HepG2 (cell line): Measurements from ENCODE around the gene TRPC4AP. TPM values are rescaled to one million over a fixed set of nuclear protein-coding genes. Genes with fewer than 3 reads are reported as not detected.

ENCODE experiments used
- ATAC-seq: fragments of 200-7000 bp; cut with Tn5 transposase; 3 replicates; pipeline ENCODE4 v1.9.1; 2020; ENCODE audit warnings: mild to moderate bottlenecking, moderate library complexity
- BruUV-seq: library from RNA; stranded (reverse); fragments of 400-500 nt; replicated peaks from 2 replicates; lab custom pipeline; 2021; lab: Mats Ljungman, UMichigan
- CTCF ChIA-PET: fragments of 300-600 bp; formaldehyde crosslinking; extraction: SDS; loops from one replicate; lab custom pipeline; 2021; ENCODE audit warnings: low total read pairs, inconsistent platforms, low intra/inter-chr PET ratio; lab: Yijun Ruan, JAX
- POLR2A ChIA-PET: fragments of 350-600 bp; sonication (Branson Sonifier 250); formaldehyde crosslinking; loops from one replicate; lab custom pipeline; 2020; ENCODE audit warnings: antibody characterized with exemption, inconsistent platforms; lab: Yijun Ruan, JAX
- DNase-seq: peaks from one replicate; pipeline ENCODE4 v3.0.0-alpha.2; 2015; ENCODE audit warnings: low spot score
- FAIRE-seq: peaks from 3 replicates; lab custom pipeline; 2011; peaks lifted over from hg19 to GRCh38; lab: Jason Lieb, UNC
- H2AFZ ChIP-seq: one replicate; pipeline ENCODE4 v1.6.1; 2011; ENCODE audit warnings: low read length, inconsistent platforms
- H3K27ac ChIP-seq: fragments of 300-600 bp; 3 replicates; pipeline ENCODE4 v1.8.0; 2011; ENCODE audit warnings: mixed run types, mild to moderate bottlenecking, mixed read lengths, low read length, inconsistent platforms; ENCODE audit not compliant: insufficient read depth; ENCODE audit errors: extremely low read length
- H3K27me3 ChIP-seq, 2 experiments: fragments of 200-600 bp in 1 of 2; 2 replicates in 1 of 2; 3 replicates in 1 of 2; pipeline versions ENCODE4 v1.6.0 to v1.8.0; 2011; ENCODE audit warnings: low read length in 2 of 2, mild to moderate bottlenecking in 2 of 2, moderate library complexity in 2 of 2, inconsistent platforms in 1 of 2; ENCODE audit not compliant: insufficient read depth in 2 of 2, control insufficient read depth in 1 of 2
- H3K36me3 ChIP-seq, 2 experiments: fragments of 200-600 bp in 1 of 2; replicated peaks in 1 of 2; 2 replicates in 1 of 2; 3 replicates in 1 of 2; pipeline versions ENCODE4 v1.5.1 to v1.8.0; 2011; ENCODE audit warnings: low read length in 2 of 2, inconsistent platforms in 1 of 2; ENCODE audit not compliant: insufficient read depth in 2 of 2, control insufficient read depth in 1 of 2
- H3K4me1 ChIP-seq: 2 replicates; pipeline ENCODE4 v1.5.1; 2012; ENCODE audit warnings: low read length, inconsistent platforms; ENCODE audit not compliant: insufficient read depth
- H3K4me2 ChIP-seq: 2 replicates; pipeline ENCODE4 v1.6.0; 2011; ENCODE audit warnings: low read depth, low read length, inconsistent platforms
- H3K4me3 ChIP-seq, 3 experiments: fragments of 200-600 bp in 1 of 3; sonication (generic), shearing (Covaris generic) in 1 of 3; replicated peaks in 1 of 3; 2 replicates each; pipeline ENCODE4 v1.5.1; 2011 to 2016; ENCODE audit warnings: low read length in 3 of 3, inconsistent platforms in 2 of 3, low read depth in 2 of 3, mild to moderate bottlenecking in 2 of 3, control low read depth in 1 of 3, mixed read lengths in 1 of 3; ENCODE audit not compliant: insufficient read depth in 1 of 3
- H3K79me2 ChIP-seq: one replicate; pipeline ENCODE4 v1.6.1; 2011; ENCODE audit warnings: low read length, inconsistent platforms; ENCODE audit not compliant: insufficient read depth
- H3K9ac ChIP-seq: 2 replicates; pipeline ENCODE4 v1.6.0; 2011; ENCODE audit warnings: mild to moderate bottlenecking, low read depth, low read length, inconsistent platforms; ENCODE audit not compliant: insufficient read depth
- H3K9me3 ChIP-seq: 2 replicates; pipeline ENCODE4 v1.5.1; 2012; ENCODE audit warnings: mild to moderate bottlenecking, low read length
- H4K20me1 ChIP-seq: 2 replicates; pipeline ENCODE4 v1.6.0; 2011; ENCODE audit warnings: inconsistent platforms, mild to moderate bottlenecking, low read length, moderate library complexity; ENCODE audit not compliant: insufficient read depth
- KLF6 ChIP-seq: IDR thresholded peaks from 2 replicates; pipeline ENCODE4 v1.8.0; 2016; ENCODE audit warnings: missing biosample characterization, missing genetic modification reagents
- ONECUT2 ChIP-seq: sonication (generic); formaldehyde crosslinking; IDR thresholded peaks from 2 replicates; pipeline ENCODE4 v1.4.0; 2020; ENCODE audit warnings: missing genetic modification reagents
- RBM22 ChIP-seq: fragments of 200-400 bp; formaldehyde crosslinking; optimal IDR thresholded peaks from 2 replicates; pipeline ENCODE3; 2017; ENCODE audit warnings: mild to moderate bottlenecking, low read length, moderate library complexity
- RCOR2 ChIP-seq: IDR thresholded peaks from 2 replicates; pipeline ENCODE4 v1.6.1; 2016; ENCODE audit warnings: missing biosample characterization, missing genetic modification reagents
- WGBS: methylation state at CpG from one replicate; pipeline ENCODE4 v1.1.6; 2017; ENCODE audit warnings: low lambda C conversion rate; 5-methylcytosine and 5-hydroxymethylcytosine counted together
- in situ Hi-C: cut with HindIII; loops from 2 replicates; pipeline ENCODE4 v1.10.0; 2017; ENCODE audit warnings: low pct_unique_long_range_greater_than_20kb; ENCODE audit not compliant: extremely low pct_ligation_motif_present
- intact Hi-C: fragments of 100-400 bp; cut with micrococcal nuclease; formaldehyde crosslinking; loops from one replicate; pipeline ENCODE4 v1.10.0; 2022; ENCODE audit not compliant: unreplicated experiment
- polyA plus RNA-seq, 8 experiments: library from polyadenylated mRNA; depleted of rRNA in 3 of 8; stranded (reverse) in 7 of 8; unstranded in 1 of 8; fragments of >200 nt; fragmentation: Illumina TruSeq in 4 of 8; extraction: Trizol in 4 of 8; gene quantifications; 2 replicates each; pipeline versions ENCODE4 v1.2.1 to v1.2.3, GENCODE V29; 2011 to 2016; ENCODE audit warnings: low read depth in 4 of 8, missing spikeins in 1 of 8, mixed read lengths in 1 of 8; ENCODE audit not compliant: insufficient read depth in 1 of 8
- total RNA-seq, 5 experiments: library from RNA; depleted of rRNA; stranded (reverse); fragments of >200 nt; fragmentation: Illumina TruSeq; extraction: Trizol; gene quantifications; 2 replicates each; pipeline ENCODE4 v1.2.3, GENCODE V29; 2016; ENCODE audit warnings: low read depth in 1 of 5
- TF ChIP-seq, protein P1 (sequence below): sonication (generic); formaldehyde crosslinking; IDR thresholded peaks from 2 replicates; pipeline ENCODE4 v1.4.0; 2020; ENCODE audit warnings: missing genetic modification reagents, borderline replicate concordance

TRPC4AP gene
- total and polyA plus RNA-seq, 2 of the 13 experiments (the other 11 are each of a cell fraction or from before 2014, with no cell fraction given): 136 to 137 TPM

GRCh38 chr20:35000311-35000921, 92.2 kb downstream of the TRPC4AP start (continued):
- TF ChIP-seq, protein P1, sequence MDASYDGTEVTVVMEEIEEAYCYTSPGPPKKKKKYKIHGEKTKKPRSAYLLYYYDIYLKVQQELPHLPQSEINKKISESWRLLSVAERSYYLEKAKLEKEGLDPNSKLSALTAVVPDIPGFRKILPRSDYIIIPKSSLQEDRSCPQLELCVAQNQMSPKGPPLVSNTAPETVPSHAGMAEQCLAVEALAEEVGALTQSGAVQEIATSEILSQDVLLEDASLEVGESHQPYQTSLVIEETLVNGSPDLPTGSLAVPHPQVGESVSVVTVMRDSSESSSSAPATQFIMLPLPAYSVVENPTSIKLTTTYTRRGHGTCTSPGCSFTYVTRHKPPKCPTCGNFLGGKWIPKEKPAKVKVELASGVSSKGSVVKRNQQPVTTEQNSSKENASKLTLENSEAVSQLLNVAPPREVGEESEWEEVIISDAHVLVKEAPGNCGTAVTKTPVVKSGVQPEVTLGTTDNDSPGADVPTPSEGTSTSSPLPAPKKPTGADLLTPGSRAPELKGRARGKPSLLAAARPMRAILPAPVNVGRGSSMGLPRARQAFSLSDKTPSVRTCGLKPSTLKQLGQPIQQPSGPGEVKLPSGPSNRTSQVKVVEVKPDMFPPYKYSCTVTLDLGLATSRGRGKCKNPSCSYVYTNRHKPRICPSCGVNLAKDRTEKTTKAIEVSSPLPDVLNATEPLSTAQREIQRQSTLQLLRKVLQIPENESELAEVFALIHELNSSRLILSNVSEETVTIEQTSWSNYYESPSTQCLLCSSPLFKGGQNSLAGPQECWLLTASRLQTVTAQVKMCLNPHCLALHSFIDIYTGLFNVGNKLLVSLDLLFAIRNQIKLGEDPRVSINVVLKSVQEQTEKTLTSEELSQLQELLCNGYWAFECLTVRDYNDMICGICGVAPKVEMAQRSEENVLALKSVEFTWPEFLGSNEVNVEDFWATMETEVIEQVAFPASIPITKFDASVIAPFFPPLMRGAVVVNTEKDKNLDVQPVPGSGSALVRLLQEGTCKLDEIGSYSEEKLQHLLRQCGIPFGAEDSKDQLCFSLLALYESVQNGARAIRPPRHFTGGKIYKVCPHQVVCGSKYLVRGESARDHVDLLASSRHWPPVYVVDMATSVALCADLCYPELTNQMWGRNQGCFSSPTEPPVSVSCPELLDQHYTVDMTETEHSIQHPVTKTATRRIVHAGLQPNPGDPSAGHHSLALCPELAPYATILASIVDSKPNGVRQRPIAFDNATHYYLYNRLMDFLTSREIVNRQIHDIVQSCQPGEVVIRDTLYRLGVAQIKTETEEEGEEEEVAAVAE (CRISPR knock-in tag): no peak
- TF ChIP-seq KLF6 (CRISPR knock-in tag): no peak
- no peak for TF ChIP-seq RCOR2

DNA sequence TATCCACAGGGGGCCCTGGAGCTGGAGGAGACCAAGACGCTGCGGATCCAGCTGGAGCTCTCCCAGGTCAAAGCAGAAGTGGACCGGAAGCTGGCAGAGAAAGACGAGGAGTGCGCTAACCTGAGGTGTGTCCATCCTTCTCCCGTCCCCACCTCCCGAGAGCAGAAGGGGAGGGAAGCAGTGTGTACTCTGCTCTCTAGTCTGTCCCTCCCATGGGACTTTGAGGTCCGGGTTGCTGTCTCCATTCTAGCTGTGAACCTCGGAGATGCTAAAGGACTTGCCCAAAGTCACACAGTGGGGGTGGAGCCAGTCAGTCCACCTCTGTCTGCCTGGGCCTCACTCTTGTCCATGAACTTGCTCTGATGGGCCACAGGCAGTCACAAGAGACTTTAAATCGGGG, 92.8 kb downstream of the TRPC4AP start:
- H3K27ac ChIP-seq: no peak overlapping the region
- WGBS: 86% methylated on average over 10 of the region's 10 CpGs
- in situ Hi-C loops: no loop called here
- no peak overlapping the region for H2AFZ ChIP-seq
- peaks cover 53 to 68% of the 10 kb centered on the region in 2 experiments for H3K36me3 ChIP-seq
- H3K79me2 ChIP-seq: no peaks in the 10 kb centered on the region
- no peak overlapping the region for H3K4me3 ChIP-seq
- H3K9ac ChIP-seq: no peak overlapping the region
- no peak overlapping the region for H3K4me2 ChIP-seq
- DNase-seq (no peak), ATAC-seq (no peak), FAIRE-seq (no peak)
- peak; percentile 69 for TF ChIP-seq RBM22
- no peak for TF ChIP-seq ONECUT2 (CRISPR knock-in tag)
- no peaks in the 10 kb centered on the region; the same call in 1 of the 2 replicates for H4K20me1 ChIP-seq
- intact Hi-C loops: no loop called here
- ChIA-PET CTCF (no interaction called here), POLR2A (interaction anchor here (1.1 to 2.1 kb wide), 2 partner anchors 44 to 45 kb away, joined by 3 to 9 read pairs; partner anchors contain the start of genes GSS and MYH7B)
- peaks cover 18% of the 10 kb centered on the region for H3K4me1 ChIP-seq
- no TSS peak for BruUV-seq
- no peaks in the 10 kb centered on the region for H3K9me3 ChIP-seq
- H3K27me3 ChIP-seq: no peaks in the 10 kb centered on the region
